Right lobe of liver (tissue), 4 donors: Measurements from ENCODE around the gene CFAP77.

Experiments used
- CTCF ChIP-seq, 4 donors: fragments of 200-600 bp in 3 of 4; fragments of 450-650 bp in 1 of 4; IDR thresholded peaks; one replicate each; pipeline versions ENCODE4 v1.5.1 to v1.8.0; 2016 to 2022; ENCODE audit warnings: antibody characterized with exemption in 4 of 4, mild to moderate bottlenecking in 2 of 4
- POLR2A ChIP-seq: fragments of 450-650 bp; IDR thresholded peaks from one replicate; pipeline ENCODE4 v1.6.1; 2017; ENCODE audit warnings: antibody characterized with exemption, mild to moderate bottlenecking
- donor health status: DM: no; HTN: no; CAD: no.
- donor health status: DM: no; HTN: no; CAD: no.
- donor health status: DM: no; HTN: yes; CAD: no.

GRCh38 chr9:132401824-132402223, 8.2 kb upstream of the CFAP77 start:
- TF ChIP-seq CTCF (IDR thresholded peaks at IDR 0.05) (no peak), POLR2A (no peak)
